Measurements from ENCODE around the gene DPH3.
"Not testable (repeated sequence)": the region's sequence is repeated elsewhere in the genome, so short reads cannot be mapped to it uniquely, and the experiment has no call there.

Gene DPH3

GRCh38 chr3:16264708-16265454 is at the start of gene DPH3, which contains the start of gene OXNAD1:
DPH3 (minus strand) TSS chr3:16264943; CDS start chr3:16264876, 67 bp downstream.
OXNAD1 (plus strand) TSS chr3:16265212; CDS start chr3:16270953, 5,741 bp downstream.
- in situ Hi-C loops (cut with HindIII; ENCODE audit: low sequenced_read_pairs): no loop called here
- TF ChIP-seq CTCF (IDR thresholded peaks at IDR 0.05; ENCODE audit: low read depth, low read length): no peak

GRCh38 chr3:16313886-16314645 is 49.3 kb upstream of the DPH3 start:
- in situ Hi-C loops (cut with HindIII; ENCODE audit: low sequenced_read_pairs): no loop called here
- H3K4me3 ChIP-seq (ENCODE audit: low read depth, low read length): no peak overlapping the region
- DNase-seq (ENCODE audit: low read depth, low spot score): no peak
- TF ChIP-seq CTCF (IDR thresholded peaks at IDR 0.05; ENCODE audit: low read depth, low read length): no peak

More at GRCh38 chr3:16264708-16265454, at the start of gene DPH3, which contains the start of gene OXNAD1:
- DNase-seq (ENCODE audit: low read depth, low spot score): peak; percentile 100
- peak within 1 kb of the TSS; percentile 93 for H3K4me3 ChIP-seq (ENCODE audit: low read depth, low read length)

- no peak for TF ChIP-seq CTCF (IDR thresholded peaks at IDR 0.05; ENCODE audit: low read depth, low read length)
- in situ Hi-C loops (cut with HindIII; ENCODE audit: low sequenced_read_pairs): no loop called here
- DNase-seq (ENCODE audit: low read depth, low spot score): peak; percentile 45
- H3K4me3 ChIP-seq (ENCODE audit: low read depth, low read length): no peak overlapping the region
Observed at GRCh38 chr3:16311960-16312451, 47.3 kb upstream of the DPH3 start.

- in situ Hi-C loops (cut with HindIII; ENCODE audit: low sequenced_read_pairs); DNase-seq (ENCODE audit: low read depth, low spot score); H3K4me3 ChIP-seq (ENCODE audit: low read depth, low read length): not testable (repeated sequence)
Observed at GRCh38 chr3:16310486-16310885, 45.7 kb upstream of the DPH3 start.

- H3K4me3 ChIP-seq (ENCODE audit: low read depth, low read length): no peak overlapping the region
- in situ Hi-C loops (cut with HindIII; ENCODE audit: low sequenced_read_pairs): no loop called here
- no peak for TF ChIP-seq CTCF (IDR thresholded peaks at IDR 0.05; ENCODE audit: low read depth, low read length)
- DNase-seq (ENCODE audit: low read depth, low spot score): peak; percentile 57
Observed at GRCh38 chr3:16309558-16309957, 44.8 kb upstream of the DPH3 start.

GRCh38 chr3:16308727-16309126 is 44.0 kb upstream of the DPH3 start:
- TF ChIP-seq CTCF (IDR thresholded peaks at IDR 0.05; ENCODE audit: low read depth, low read length): no peak
- H3K4me3 ChIP-seq (ENCODE audit: low read depth, low read length): no peak overlapping the region

More at GRCh38 chr3:16308727-16309126, 44.0 kb upstream of the DPH3 start:
- DNase-seq (ENCODE audit: low read depth, low spot score): no peak
- in situ Hi-C loops (cut with HindIII; ENCODE audit: low sequenced_read_pairs): no loop called here

All from astrocyte of the spinal cord (primary cell).